ENCODE measurements around the gene PROC. TPM values are rescaled to one million over a fixed set of nuclear protein-coding genes. Genes with fewer than 3 reads are reported as not detected.

PROC gene
- total and polyA plus RNA-seq, 9 donors: 0.51 to 1.1 TPM; not detected in 7

DNA sequence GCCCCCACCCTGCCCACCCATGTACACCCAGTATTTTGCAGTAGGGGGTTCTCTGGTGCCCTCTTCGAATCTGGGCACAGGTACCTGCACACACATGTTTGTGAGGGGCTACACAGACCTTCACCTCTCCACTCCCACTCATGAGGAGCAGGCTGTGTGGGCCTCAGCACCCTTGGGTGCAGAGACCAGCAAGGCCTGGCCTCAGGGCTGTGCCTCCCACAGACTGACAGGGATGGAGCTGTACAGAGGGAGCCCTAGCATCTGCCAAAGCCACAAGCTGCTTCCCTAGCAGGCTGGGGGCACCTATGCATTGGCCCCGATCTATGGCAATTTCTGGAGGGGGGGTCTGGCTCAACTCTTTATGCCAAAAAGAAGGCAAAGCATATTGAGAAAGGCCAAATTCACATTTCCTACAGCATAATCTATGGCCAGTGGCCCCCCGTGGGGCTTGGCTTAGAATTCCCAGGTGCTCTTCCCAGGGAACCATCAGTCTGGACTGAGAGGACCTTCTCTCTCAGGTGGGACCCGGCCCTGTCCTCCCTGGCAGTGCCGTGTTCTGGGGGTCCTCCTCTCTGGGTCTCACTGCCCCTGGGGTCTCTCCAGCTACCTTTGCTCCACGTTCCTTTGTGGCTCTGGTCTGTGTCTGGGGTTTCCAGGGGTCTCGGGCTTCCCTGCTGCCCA lies 9.3 kb downstream of the PROC start:
- TF ChIP-seq, protein P1, sequence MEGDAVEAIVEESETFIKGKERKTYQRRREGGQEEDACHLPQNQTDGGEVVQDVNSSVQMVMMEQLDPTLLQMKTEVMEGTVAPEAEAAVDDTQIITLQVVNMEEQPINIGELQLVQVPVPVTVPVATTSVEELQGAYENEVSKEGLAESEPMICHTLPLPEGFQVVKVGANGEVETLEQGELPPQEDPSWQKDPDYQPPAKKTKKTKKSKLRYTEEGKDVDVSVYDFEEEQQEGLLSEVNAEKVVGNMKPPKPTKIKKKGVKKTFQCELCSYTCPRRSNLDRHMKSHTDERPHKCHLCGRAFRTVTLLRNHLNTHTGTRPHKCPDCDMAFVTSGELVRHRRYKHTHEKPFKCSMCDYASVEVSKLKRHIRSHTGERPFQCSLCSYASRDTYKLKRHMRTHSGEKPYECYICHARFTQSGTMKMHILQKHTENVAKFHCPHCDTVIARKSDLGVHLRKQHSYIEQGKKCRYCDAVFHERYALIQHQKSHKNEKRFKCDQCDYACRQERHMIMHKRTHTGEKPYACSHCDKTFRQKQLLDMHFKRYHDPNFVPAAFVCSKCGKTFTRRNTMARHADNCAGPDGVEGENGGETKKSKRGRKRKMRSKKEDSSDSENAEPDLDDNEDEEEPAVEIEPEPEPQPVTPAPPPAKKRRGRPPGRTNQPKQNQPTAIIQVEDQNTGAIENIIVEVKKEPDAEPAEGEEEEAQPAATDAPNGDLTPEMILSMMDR (IDR thresholded peaks at IDR 0.05): no peak
- TF ChIP-seq POLR2A (IDR thresholded peaks at IDR 0.05): no peak
- no peak for TF ChIP-seq EP300 (IDR thresholded peaks at IDR 0.05)
- no peaks in the 10 kb centered on the region for H3K27me3 ChIP-seq
- no peaks in the 10 kb centered on the region for H3K36me3 ChIP-seq
- H3K9me3 ChIP-seq: no peaks in the 10 kb centered on the region
- no peaks in the 10 kb centered on the region for H3K4me1 ChIP-seq (ENCODE audit: insufficient read depth)
- intact Hi-C loops (cut with DNase I): no loop called here
- no peak overlapping the region for H3K27ac ChIP-seq
- 77 to 84% (median 83%) methylated on average over 7 of the region's 7 CpGs for WGBS, 3 donors
- no peak overlapping the region for H3K4me3 ChIP-seq
- DNase-seq: no peak

DNA sequence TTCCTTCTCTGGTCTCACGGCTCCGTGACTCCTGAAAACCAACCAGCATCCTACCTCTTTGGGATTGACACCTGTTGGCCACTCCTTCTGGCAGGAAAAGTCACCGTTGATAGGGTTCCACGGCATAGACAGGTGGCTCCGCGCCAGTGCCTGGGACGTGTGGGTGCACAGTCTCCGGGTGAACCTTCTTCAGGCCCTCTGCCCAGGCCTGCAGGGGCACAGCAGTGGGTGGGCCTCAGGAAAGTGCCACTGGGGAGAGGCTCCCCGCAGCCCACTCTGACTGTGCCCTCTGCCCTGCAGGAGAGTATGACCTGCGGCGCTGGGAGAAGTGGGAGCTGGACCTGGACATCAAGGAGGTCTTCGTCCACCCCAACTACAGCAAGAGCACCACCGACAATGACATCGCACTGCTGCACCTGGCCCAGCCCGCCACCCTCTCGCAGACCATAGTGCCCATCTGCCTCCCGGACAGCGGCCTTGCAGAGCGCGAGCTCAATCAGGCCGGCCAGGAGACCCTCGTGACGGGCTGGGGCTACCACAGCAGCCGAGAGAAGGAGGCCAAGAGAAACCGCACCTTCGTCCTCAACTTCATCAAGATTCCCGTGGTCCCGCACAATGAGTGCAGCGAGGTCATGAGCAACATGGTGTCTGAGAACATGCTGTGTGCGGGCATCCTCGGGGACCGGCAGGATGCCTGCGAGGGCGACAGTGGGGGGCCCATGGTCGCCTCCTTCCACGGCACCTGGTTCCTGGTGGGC lies 10.0 kb downstream of the PROC start:
- H3K36me3 ChIP-seq: no peaks in the 10 kb centered on the region
- intact Hi-C loops (cut with DNase I): no loop called here
- no peaks in the 10 kb centered on the region for H3K27me3 ChIP-seq
- 93 to 94% (median 94%) methylated on average over 36 of the region's 36 CpGs for WGBS, 3 donors
- TF ChIP-seq EP300 (IDR thresholded peaks at IDR 0.05): no peak
- DNase-seq: peak in 1 of 5 donors; percentile 20
- H3K27ac ChIP-seq: no peak overlapping the region
- H3K4me3 ChIP-seq: no peak overlapping the region
- H3K9me3 ChIP-seq: no peaks in the 10 kb centered on the region
- no peaks in the 10 kb centered on the region for H3K4me1 ChIP-seq (ENCODE audit: insufficient read depth)

DNA sequence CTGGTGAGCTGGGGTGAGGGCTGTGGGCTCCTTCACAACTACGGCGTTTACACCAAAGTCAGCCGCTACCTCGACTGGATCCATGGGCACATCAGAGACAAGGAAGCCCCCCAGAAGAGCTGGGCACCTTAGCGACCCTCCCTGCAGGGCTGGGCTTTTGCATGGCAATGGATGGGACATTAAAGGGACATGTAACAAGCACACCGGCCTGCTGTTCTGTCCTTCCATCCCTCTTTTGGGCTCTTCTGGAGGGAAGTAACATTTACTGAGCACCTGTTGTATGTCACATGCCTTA lies 10.5 kb downstream of the PROC start:
- 83 to 91% (median 90%) methylated on average over 6 of the region's 6 CpGs for WGBS, 3 donors
- H3K9me3 ChIP-seq: no peaks in the 10 kb centered on the region
- H3K27ac ChIP-seq: no peak overlapping the region
- no peaks in the 10 kb centered on the region for H3K27me3 ChIP-seq
- intact Hi-C loops (cut with DNase I): no loop called here
- no peak for DNase-seq
- no peak for TF ChIP-seq POLR2A (IDR thresholded peaks at IDR 0.05)
- no peak for TF ChIP-seq EP300 (IDR thresholded peaks at IDR 0.05)
- TF ChIP-seq, protein P1 (IDR thresholded peaks at IDR 0.05): no peak
- no peaks in the 10 kb centered on the region for H3K36me3 ChIP-seq
- H3K4me1 ChIP-seq (ENCODE audit: insufficient read depth): no peaks in the 10 kb centered on the region
- no peak overlapping the region for H3K4me3 ChIP-seq

DNA sequence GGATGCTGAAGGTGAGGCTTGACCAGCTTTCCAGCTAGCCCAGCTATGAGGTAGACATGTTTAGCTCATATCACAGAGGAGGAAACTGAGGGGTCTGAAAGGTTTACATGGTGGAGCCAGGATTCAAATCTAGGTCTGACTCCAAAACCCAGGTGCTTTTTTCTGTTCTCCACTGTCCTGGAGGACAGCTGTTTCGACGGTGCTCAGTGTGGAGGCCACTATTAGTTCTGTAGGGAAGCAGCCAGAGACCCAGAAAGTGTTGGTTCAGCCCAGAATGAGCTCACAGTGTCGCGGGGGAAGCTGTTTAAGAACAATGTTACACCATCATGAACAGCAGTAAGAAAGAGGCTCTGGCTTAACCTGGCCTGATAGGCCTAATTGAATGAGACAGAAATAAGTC lies 11.1 kb downstream of the PROC start:
- no peak for TF ChIP-seq POLR2A (IDR thresholded peaks at IDR 0.05)
- no peak for TF ChIP-seq EP300 (IDR thresholded peaks at IDR 0.05)
- TF ChIP-seq, protein P1 (IDR thresholded peaks at IDR 0.05): no peak
- no peaks in the 10 kb centered on the region for H3K4me1 ChIP-seq (ENCODE audit: insufficient read depth)
- no peak overlapping the region for H3K4me3 ChIP-seq
- H3K9me3 ChIP-seq: no peaks in the 10 kb centered on the region
- WGBS, 3 donors: 83 to 89% (median 88%) methylated on average over 4 of the region's 4 CpGs
- intact Hi-C loops (cut with DNase I): no loop called here
- H3K27me3 ChIP-seq: no peaks in the 10 kb centered on the region
- H3K36me3 ChIP-seq: no peaks in the 10 kb centered on the region
- no peak overlapping the region for H3K27ac ChIP-seq
- DNase-seq: no peak

DNA sequence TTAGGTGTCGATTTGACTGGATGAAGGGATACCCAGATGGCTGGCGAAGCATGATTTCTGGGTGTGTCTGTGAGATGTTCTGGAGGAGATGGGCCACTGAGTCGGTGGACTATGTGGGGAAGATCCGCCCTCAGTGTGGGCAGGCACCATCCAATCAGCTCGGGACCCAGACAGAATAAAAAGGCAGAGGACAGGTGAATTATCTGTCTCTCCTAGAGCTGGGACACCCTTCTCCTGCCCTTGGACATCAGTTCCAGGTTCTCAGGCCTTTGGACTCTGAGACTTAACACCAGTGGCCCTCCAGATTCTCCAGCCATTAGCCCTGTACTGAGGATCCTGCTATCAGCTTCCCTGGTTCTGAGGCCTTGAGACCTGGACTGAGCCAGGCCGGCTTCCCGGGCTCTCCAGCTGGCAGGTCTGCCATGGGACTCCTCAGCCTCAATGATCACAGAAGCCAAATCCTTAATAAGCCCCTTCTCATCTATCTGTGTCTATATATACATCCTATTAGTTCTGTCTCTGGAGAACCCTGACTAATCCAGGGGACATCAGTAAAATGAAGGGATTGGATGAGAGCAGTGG lies 11.7 kb downstream of the PROC start:
- Histone ChIP-seq H3K4me1 (ENCODE audit: insufficient read depth) (no peaks in the 10 kb centered on the region), H3K27ac (no peak overlapping the region), H3K36me3 (no peaks in the 10 kb centered on the region), H3K27me3 (no peaks in the 10 kb centered on the region), H3K9me3 (no peaks in the 10 kb centered on the region), H3K4me3 (no peak overlapping the region)
- intact Hi-C loops (cut with DNase I): no loop called here
- 91 to 96% (median 94%) methylated on average over 7 of the region's 7 CpGs for WGBS, 3 donors
- TF ChIP-seq EP300 (IDR thresholded peaks at IDR 0.05): no peak
- no peak for TF ChIP-seq POLR2A (IDR thresholded peaks at IDR 0.05)
- TF ChIP-seq, protein P1 (IDR thresholded peaks at IDR 0.05): no peak
- no peak for DNase-seq

All from ovary (tissue), 9 donors.